ENCODE results near the gene BUD31. TPM values are rescaled to one million over a fixed set of nuclear protein-coding genes. Genes with fewer than 3 reads are reported as not detected.

BUD31 gene
- total RNA-seq, 4 donors from 2014 or later, result 44.7 to 82.0 (median 58.4) TPM

DNA sequence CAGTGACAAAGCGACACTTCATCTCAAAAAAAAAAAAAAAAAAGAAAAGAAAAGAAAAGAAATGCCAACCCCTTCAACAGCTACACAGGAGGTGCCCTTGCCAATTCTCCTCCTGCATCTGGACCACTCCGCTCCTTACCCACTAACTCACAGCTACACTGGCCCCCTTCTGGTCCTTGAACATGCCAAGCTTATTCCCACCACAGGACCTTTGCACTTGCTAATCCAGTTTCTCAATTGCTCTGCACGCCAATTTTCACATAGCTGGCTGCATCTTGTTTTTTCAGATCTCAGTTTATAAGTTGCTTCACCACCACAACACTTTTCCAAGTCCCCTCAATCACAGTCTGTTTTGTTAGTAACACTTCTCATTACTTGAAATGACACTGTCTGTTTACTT lies 5.9 kb upstream of the BUD31 start:
- Histone ChIP-seq H3K9me3 (no peaks in the 10 kb centered on the region), H3K27me3 (no peaks in the 10 kb centered on the region), H3K27ac (no peak overlapping the region), H3K4me1 (peaks cover 6 to 23% (median 14%) of the 10 kb centered on the region in 4 donors), H3K36me3 (peaks cover 0 to 63% (median 0%) of the 10 kb centered on the region in 3 donors), H3K4me3 (no peak overlapping the region)
- no peak for TF ChIP-seq POLR2A (IDR thresholded peaks at IDR 0.05)
- TF ChIP-seq, protein P1, sequence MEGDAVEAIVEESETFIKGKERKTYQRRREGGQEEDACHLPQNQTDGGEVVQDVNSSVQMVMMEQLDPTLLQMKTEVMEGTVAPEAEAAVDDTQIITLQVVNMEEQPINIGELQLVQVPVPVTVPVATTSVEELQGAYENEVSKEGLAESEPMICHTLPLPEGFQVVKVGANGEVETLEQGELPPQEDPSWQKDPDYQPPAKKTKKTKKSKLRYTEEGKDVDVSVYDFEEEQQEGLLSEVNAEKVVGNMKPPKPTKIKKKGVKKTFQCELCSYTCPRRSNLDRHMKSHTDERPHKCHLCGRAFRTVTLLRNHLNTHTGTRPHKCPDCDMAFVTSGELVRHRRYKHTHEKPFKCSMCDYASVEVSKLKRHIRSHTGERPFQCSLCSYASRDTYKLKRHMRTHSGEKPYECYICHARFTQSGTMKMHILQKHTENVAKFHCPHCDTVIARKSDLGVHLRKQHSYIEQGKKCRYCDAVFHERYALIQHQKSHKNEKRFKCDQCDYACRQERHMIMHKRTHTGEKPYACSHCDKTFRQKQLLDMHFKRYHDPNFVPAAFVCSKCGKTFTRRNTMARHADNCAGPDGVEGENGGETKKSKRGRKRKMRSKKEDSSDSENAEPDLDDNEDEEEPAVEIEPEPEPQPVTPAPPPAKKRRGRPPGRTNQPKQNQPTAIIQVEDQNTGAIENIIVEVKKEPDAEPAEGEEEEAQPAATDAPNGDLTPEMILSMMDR (IDR thresholded peaks at IDR 0.05), result no peak
- no peak for DNase-seq

DNA sequence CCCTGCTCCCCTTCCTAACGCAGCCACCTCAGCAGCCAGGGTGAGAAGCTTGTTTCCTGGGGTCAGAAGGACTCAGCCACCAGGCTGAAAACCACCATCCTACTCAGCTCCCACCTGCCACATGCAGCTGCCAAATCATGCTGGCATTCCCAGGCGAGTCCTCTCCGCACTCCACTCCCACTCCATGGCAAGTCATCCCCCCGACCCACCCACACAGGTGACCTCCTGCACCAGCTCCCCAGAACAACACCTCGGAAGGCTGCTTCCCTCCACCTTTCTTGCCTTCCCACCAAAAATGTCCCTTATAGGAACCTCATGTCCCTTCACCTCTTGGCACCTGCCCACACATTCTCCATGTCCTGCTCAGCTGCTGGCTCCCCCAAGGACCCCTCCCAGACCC lies 5.0 kb upstream of the BUD31 start:
- Histone ChIP-seq H3K36me3 (peaks cover 0 to 54% (median 0%) of the 10 kb centered on the region in 3 donors), H3K27ac (no peak overlapping the region), H3K4me1 (peaks cover 6 to 23% (median 14%) of the 10 kb centered on the region in 4 donors)

DNA sequence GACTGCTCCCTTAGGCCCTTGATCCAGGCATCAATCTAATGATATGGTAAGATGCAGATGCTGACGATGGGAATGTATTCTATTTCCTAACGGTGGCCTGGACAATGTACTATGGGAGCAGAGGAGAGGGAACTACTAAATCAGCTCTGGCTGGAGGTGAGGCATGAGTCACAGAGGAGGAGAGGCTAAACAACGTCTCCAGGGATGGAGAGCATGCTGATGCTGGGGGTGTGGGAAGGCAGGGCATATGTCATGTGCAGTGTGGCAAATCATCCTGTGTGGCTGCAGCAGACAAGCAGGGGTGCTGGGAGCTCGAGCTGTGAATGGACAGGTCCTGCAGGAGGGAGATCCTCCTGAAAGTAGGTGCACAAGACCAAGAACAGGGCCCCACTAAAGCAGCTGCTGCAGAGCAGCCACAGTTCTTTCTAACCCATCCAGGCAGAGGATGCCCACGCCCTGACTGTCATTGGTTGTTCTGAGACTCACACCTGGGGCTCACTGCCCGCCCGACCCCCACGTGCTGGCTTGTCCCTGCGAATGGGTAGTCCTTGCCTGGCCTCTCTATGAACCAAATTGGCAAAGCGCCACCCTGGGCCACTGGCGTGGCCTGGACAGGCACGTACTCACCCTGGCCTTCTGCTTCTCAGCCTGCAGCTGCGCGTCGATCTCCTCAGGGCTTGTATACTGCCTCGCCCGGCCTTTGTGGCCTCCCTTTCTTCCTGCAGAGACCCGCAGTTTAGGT lies 4.4 kb upstream of the BUD31 start:
- TF ChIP-seq, protein P1 (IDR thresholded peaks at IDR 0.05), result no peak
- TF ChIP-seq POLR2A (IDR thresholded peaks at IDR 0.05), result no peak

More for the DNA sequence above, 5.0 kb upstream of the BUD31 start:
- H3K9me3 ChIP-seq, result no peaks in the 10 kb centered on the region
- no peak for TF ChIP-seq POLR2A (IDR thresholded peaks at IDR 0.05)
- TF ChIP-seq, protein P1 (IDR thresholded peaks at IDR 0.05), result no peak
- no peak overlapping the region for H3K4me3 ChIP-seq
- DNase-seq, result no peak
- H3K27me3 ChIP-seq, result no peaks in the 10 kb centered on the region

DNA sequence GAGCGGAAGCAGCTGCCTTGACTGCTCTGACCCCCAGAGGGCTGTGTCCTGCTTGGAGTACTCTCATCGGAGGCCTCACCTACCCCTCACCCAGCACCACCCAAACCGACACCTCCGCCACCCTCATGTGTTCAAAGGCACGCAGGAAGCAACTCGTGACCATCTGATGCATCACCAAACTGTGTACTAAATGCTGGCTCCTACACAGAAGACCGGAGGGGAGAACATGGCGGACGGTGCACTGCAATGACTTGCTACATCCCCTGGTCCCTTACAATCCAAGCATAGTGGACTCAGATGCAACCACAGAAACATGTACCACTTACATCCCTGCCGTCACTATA lies 3.8 kb upstream of the BUD31 start:
- Histone ChIP-seq H3K27ac (no peak overlapping the region), H3K27me3 (no peaks in the 10 kb centered on the region), H3K4me3 (no peak overlapping the region), H3K9me3 (no peaks in the 10 kb centered on the region), H3K36me3 (peaks cover 0 to 42% (median 0%) of the 10 kb centered on the region in 3 donors), H3K4me1 (peaks cover 6 to 28% (median 18%) of the 10 kb centered on the region in 4 donors)
- TF ChIP-seq, protein P1 (IDR thresholded peaks at IDR 0.05), result no peak
- TF ChIP-seq POLR2A (IDR thresholded peaks at IDR 0.05), result no peak
- DNase-seq, result no peak

More for the DNA sequence above, 4.4 kb upstream of the BUD31 start:
- H3K9me3 ChIP-seq, result no peaks in the 10 kb centered on the region
- H3K36me3 ChIP-seq, result peaks cover 0 to 48% (median 0%) of the 10 kb centered on the region in 3 donors
- no peak overlapping the region for H3K4me3 ChIP-seq
- peaks cover 6 to 23% (median 14%) of the 10 kb centered on the region in 4 donors for H3K4me1 ChIP-seq
- DNase-seq, result no peak
- H3K27me3 ChIP-seq, result no peaks in the 10 kb centered on the region
- H3K27ac ChIP-seq, result no peak overlapping the region

DNA sequence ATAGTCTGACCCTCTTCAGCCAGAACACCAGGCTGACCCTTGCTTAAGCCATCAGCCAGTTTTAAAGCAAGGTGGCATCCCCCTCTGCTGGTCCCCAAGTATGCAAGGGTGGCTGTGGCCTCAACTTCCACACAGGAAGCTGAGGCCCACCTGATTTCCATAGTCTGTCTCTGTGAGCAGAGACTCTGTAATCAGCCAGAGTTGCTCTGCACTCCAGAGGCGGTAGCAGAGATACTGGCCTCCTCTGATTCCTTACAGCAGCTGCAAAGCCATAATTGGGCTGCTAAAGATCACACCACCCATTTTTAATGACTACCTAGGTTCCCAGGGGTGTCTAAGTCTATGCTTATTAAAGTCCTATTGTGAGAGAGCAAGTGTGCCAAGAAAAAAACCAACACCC lies 2.2 kb upstream of the BUD31 start:
- H3K4me3 ChIP-seq, result no peak overlapping the region
- H3K27ac ChIP-seq, result no peak overlapping the region
- H3K4me1 ChIP-seq, result peaks cover 6 to 38% (median 19%) of the 10 kb centered on the region in 4 donors

More for the DNA sequence above, 2.2 kb upstream of the BUD31 start:
- H3K27me3 ChIP-seq, result no peaks in the 10 kb centered on the region
- TF ChIP-seq, protein P1 (IDR thresholded peaks at IDR 0.05), result no peak
- TF ChIP-seq POLR2A (IDR thresholded peaks at IDR 0.05), result no peak
- no peaks in the 10 kb centered on the region for H3K9me3 ChIP-seq
- DNase-seq, result peak in 1 of 3 donors; percentile 29
- peaks cover 0 to 40% (median under 1%) of the 10 kb centered on the region in 3 donors for H3K36me3 ChIP-seq

All from Peyer's patch (tissue), 4 donors.